IMR-90 (cell line): ENCODE measurements around the gene ZBTB7B.

Source experiments
- BHLHE40 ChIP-seq: fragments of 150-350 bp; IDR thresholded peaks from 2 replicates; pipeline ENCODE4 v1.6.1; 2016; ENCODE audit warnings: mild to moderate bottlenecking, low read depth, low read length
- CHD1 ChIP-seq: IDR thresholded peaks from 2 replicates; pipeline ENCODE4 v1.6.1; 2012; ENCODE audit warnings: low read depth, low read length, improper control_type of control experiment
- FOS ChIP-seq: fragments of 150-350 bp; IDR thresholded peaks from 2 replicates; pipeline ENCODE4 v1.6.1; 2016; ENCODE audit warnings: low read depth, low read length
- MAFK ChIP-seq: IDR thresholded peaks from 2 replicates; pipeline ENCODE4 v1.6.1; 2012; ENCODE audit warnings: low read depth, low read length, improper control_type of control experiment
- MXI1 ChIP-seq: IDR thresholded peaks from 2 replicates; pipeline ENCODE4 v1.6.1; 2012; ENCODE audit warnings: low read depth, mild to moderate bottlenecking, low read length, moderate library complexity, borderline replicate concordance
- POLR2A ChIP-seq: IDR thresholded peaks from 2 replicates; pipeline ENCODE4 v1.6.1; 2012; ENCODE audit warnings: mild to moderate bottlenecking, low read depth, low read length
- RAD21 ChIP-seq: IDR thresholded peaks from 2 replicates; pipeline ENCODE4 v1.6.1; 2012; ENCODE audit warnings: low read length, improper control_type of control experiment
- RCOR1 ChIP-seq: IDR thresholded peaks from 2 replicates; pipeline ENCODE4 v1.6.1; 2012; ENCODE audit warnings: mild to moderate bottlenecking, low read length, improper control_type of control experiment; ENCODE audit not compliant: insufficient replicate concordance
- SMC3 ChIP-seq: fragments of 150-350 bp; IDR thresholded peaks from 2 replicates; pipeline ENCODE4 v1.6.1; 2016; ENCODE audit warnings: low read depth, mild to moderate bottlenecking, antibody characterized with exemption, low read length, moderate library complexity
- TF ChIP-seq, protein P1 (sequence below): conservative IDR thresholded peaks from 2 replicates; pipeline ENCODE4 v1.5.1; 2012; ENCODE audit warnings: mild to moderate bottlenecking, low read depth, low read length, improper control_type of control experiment
- TF ChIP-seq, protein P2 (sequence below): fragments of 150-350 bp; IDR thresholded peaks from 2 replicates; pipeline ENCODE4 v1.6.1; 2017; ENCODE audit warnings: mild to moderate bottlenecking, antibody characterized with exemption, low read length, low read depth

DNA sequence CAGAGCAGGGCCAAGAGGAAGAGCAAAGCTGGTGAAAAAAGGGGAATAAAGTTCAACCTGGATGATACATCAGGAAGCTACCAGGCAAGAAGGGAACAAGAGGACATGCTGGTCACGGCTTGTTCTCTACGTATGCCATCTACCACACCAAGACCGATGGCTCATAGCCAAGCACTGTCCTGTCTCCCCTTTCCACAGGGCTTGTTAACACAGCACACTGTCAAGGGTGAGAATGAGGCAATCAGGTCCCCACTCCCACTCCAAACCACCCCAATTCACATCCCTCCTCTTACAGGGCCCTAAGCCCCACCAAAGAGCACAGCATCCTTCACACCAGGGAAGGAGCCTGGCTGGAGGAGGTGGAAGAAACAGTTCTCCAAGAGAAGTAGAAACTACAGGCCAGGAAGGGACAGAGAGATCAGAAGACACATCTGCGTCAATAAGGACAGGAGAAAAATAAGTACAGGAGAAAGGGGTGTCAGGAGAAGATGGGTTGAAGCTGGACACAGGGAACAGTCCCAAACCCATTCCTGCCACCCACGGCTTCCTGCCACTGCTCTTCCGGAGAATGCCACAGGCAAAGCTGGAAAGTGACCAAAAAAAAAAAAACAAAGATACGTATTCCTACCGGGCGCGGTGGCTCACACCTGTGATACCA is 31.1 kb upstream of the ZBTB7B start:
- no peak for TF ChIP-seq POLR2A
- TF ChIP-seq, protein P1, sequence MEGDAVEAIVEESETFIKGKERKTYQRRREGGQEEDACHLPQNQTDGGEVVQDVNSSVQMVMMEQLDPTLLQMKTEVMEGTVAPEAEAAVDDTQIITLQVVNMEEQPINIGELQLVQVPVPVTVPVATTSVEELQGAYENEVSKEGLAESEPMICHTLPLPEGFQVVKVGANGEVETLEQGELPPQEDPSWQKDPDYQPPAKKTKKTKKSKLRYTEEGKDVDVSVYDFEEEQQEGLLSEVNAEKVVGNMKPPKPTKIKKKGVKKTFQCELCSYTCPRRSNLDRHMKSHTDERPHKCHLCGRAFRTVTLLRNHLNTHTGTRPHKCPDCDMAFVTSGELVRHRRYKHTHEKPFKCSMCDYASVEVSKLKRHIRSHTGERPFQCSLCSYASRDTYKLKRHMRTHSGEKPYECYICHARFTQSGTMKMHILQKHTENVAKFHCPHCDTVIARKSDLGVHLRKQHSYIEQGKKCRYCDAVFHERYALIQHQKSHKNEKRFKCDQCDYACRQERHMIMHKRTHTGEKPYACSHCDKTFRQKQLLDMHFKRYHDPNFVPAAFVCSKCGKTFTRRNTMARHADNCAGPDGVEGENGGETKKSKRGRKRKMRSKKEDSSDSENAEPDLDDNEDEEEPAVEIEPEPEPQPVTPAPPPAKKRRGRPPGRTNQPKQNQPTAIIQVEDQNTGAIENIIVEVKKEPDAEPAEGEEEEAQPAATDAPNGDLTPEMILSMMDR = no peak
- TF ChIP-seq, protein P2, sequence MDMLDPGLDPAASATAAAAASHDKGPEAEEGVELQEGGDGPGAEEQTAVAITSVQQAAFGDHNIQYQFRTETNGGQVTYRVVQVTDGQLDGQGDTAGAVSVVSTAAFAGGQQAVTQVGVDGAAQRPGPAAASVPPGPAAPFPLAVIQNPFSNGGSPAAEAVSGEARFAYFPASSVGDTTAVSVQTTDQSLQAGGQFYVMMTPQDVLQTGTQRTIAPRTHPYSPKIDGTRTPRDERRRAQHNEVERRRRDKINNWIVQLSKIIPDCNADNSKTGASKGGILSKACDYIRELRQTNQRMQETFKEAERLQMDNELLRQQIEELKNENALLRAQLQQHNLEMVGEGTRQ = no peak
- TF ChIP-seq FOS = no peak
- no peak for TF ChIP-seq CHD1
- no peak for TF ChIP-seq MAFK
- TF ChIP-seq SMC3 = no peak
- TF ChIP-seq BHLHE40 = no peak
- no peak for TF ChIP-seq RCOR1
- TF ChIP-seq RAD21 = no peak
- TF ChIP-seq MXI1 = no peak
